Endodermal cell (in vitro differentiated cells): Measurements from ENCODE around the gene BAMBI. TPM values are rescaled to one million over a fixed set of nuclear protein-coding genes. Genes with fewer than 3 reads are reported as not detected.

Experiments
- DNase-seq: peaks from one replicate; pipeline ENCODE4 v3.0.0-alpha.2; 2017
- H3K27ac ChIP-seq: 2 replicates; pipeline ENCODE4 v1.5.1; 2013; ENCODE audit warnings: mild to moderate bottlenecking, low read depth, low read length, moderate library complexity
- H3K27me3 ChIP-seq: 2 replicates; pipeline ENCODE4 v1.6.1; 2013; ENCODE audit warnings: mild to moderate bottlenecking, low read length, moderate library complexity; ENCODE audit not compliant: insufficient read depth, control insufficient read depth, poor library complexity, severe bottlenecking
- H3K36me3 ChIP-seq: 2 replicates; pipeline ENCODE4 v1.7.0; 2013; ENCODE audit warnings: mild to moderate bottlenecking, low read length, moderate library complexity; ENCODE audit not compliant: control insufficient read depth, insufficient read depth
- H3K4me1 ChIP-seq: one replicate; pipeline ENCODE4 v1.7.0; 2013; ENCODE audit warnings: low read length; ENCODE audit not compliant: control insufficient read depth, insufficient read depth
- H3K4me3 ChIP-seq: 2 replicates; pipeline ENCODE4 v1.5.1; 2013; ENCODE audit warnings: mild to moderate bottlenecking, low read length, moderate library complexity
- H3K9ac ChIP-seq: 2 replicates; pipeline ENCODE4 v1.6.1; 2013; ENCODE audit warnings: mild to moderate bottlenecking, low read length, moderate library complexity; ENCODE audit not compliant: poor library complexity, severe bottlenecking; ENCODE audit errors: extremely low read depth
- H3K9me3 ChIP-seq: 2 replicates; pipeline ENCODE4 v1.6.1; 2013; ENCODE audit warnings: mild to moderate bottlenecking, low read length, moderate library complexity; ENCODE audit not compliant: control insufficient read depth
- H3K27ac Mint-ChIP-seq: 2 replicates; pipeline ENCODE4 v1.8.0; 2020; ENCODE audit warnings: mixed read lengths
- H3K27me3 Mint-ChIP-seq: 2 replicates; pipeline ENCODE4 v1.8.0; 2021; ENCODE audit warnings: mild to moderate bottlenecking, mixed read lengths; ENCODE audit not compliant: insufficient read depth
- H3K36me3 Mint-ChIP-seq: 2 replicates; pipeline ENCODE4 v1.8.0; 2020; ENCODE audit warnings: low read depth, mixed read lengths
- H3K4me1 Mint-ChIP-seq: 2 replicates; pipeline ENCODE4 v1.8.0; 2020; ENCODE audit warnings: mixed read lengths
- H3K4me3 Mint-ChIP-seq: 2 replicates; pipeline ENCODE4 v1.8.0; 2020; ENCODE audit warnings: mild to moderate bottlenecking, moderate library complexity, mixed read lengths
- H3K9me3 Mint-ChIP-seq: 2 replicates; pipeline ENCODE4 v1.8.0; 2020; ENCODE audit warnings: mild to moderate bottlenecking, mixed read lengths
- WGBS, 2 experiments: methylation state at CpG; one replicate each; pipeline versions ENCODE4 v1.1.5 to v1.1.7; 2013; ENCODE audit warnings: missing lambda C conversion rate in 2 of 2, mixed read lengths in 1 of 2; ENCODE audit not compliant: insufficient coverage in 1 of 2, insufficient read length in 1 of 2; 5-methylcytosine and 5-hydroxymethylcytosine counted together
- total RNA-seq, 2 donors: library from RNA; stranded (reverse); fragmentation: NEBNext Ultra II Directional in 1 of 2; extraction: Animal tissue kit (Norgen Biotek cat#: 25700) in 1 of 2; gene quantifications; 2 replicates in 1 of 2; 3 replicates in 1 of 2; pipeline ENCODE4 v1.2.1, GENCODE V29; 2021
- TF ChIP-seq, protein P1 (sequence below): fragments of 200-600 bp; sonication (generic); conservative IDR thresholded peaks from 2 replicates; pipeline ENCODE4 v1.5.0; 2021; ENCODE audit warnings: antibody characterized with exemption, mild to moderate bottlenecking

BAMBI gene
- total RNA-seq, 2 donors from 2014 or later, result 41.4 to 49.2 TPM

DNA sequence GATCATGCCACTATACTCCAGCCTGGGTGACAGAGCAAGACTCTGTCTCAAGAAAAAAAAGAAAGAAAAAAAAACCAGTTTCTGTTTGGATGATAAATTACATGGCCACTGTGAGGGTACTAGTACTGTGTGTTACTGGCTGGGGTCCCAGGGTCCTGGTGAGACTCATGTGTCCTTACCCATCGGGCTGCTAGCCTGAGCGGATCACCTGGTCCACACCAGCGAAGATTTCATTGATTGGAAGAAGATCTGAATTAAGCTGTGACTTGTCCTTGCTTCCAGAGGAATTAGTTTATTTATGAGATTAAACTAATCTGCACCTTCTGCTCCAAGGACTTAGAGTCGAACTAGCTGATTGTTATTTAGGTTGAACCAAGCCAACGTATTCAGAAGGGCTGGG is 40.0 kb upstream of the BAMBI start:
- Histone ChIP-seq H3K27me3 (no peaks in the 10 kb centered on the region), H3K4me1 (no peaks in the 10 kb centered on the region), H3K36me3 (no peaks in the 10 kb centered on the region), H3K9me3 (no peaks in the 10 kb centered on the region), H3K27ac (no peak overlapping the region), H3K4me3 (no peak overlapping the region), H3K9ac (no peak overlapping the region)
- Mint-ChIP-seq H3K27me3 (no peaks in the 10 kb centered on the region), H3K9me3 (no peaks in the 10 kb centered on the region), H3K36me3 (no peaks in the 10 kb centered on the region), H3K27ac (no peak overlapping the region), H3K4me1 (no peaks in the 10 kb centered on the region), H3K4me3 (no peak overlapping the region)
- DNase-seq, result no peak
- 93 to 100% methylated on average over 5 of the region's 5 CpGs for WGBS, 2 experiments
- TF ChIP-seq, protein P1, sequence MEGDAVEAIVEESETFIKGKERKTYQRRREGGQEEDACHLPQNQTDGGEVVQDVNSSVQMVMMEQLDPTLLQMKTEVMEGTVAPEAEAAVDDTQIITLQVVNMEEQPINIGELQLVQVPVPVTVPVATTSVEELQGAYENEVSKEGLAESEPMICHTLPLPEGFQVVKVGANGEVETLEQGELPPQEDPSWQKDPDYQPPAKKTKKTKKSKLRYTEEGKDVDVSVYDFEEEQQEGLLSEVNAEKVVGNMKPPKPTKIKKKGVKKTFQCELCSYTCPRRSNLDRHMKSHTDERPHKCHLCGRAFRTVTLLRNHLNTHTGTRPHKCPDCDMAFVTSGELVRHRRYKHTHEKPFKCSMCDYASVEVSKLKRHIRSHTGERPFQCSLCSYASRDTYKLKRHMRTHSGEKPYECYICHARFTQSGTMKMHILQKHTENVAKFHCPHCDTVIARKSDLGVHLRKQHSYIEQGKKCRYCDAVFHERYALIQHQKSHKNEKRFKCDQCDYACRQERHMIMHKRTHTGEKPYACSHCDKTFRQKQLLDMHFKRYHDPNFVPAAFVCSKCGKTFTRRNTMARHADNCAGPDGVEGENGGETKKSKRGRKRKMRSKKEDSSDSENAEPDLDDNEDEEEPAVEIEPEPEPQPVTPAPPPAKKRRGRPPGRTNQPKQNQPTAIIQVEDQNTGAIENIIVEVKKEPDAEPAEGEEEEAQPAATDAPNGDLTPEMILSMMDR, result no peak

DNA sequence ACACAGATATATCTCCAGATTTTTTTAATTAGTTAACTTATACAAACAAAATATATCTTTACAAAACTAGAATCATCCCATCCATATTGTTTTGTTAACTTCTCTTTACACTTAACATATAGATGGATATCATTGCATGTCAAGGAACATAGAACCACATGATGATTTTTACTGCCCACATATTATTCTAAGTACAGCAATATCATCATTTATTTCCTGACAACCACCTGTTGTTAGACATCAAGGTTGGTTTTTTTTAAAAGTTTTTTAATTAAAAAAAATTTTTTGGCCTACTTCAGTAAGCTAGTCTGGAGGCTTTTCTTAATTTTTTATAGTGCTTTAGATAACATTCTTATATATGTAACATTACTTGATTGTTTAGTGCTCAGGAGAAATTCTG is 38.9 kb upstream of the BAMBI start:
- H3K27me3 Mint-ChIP-seq, result no peaks in the 10 kb centered on the region
- H3K4me1 Mint-ChIP-seq, result no peaks in the 10 kb centered on the region
- H3K36me3 Mint-ChIP-seq, result no peaks in the 10 kb centered on the region
- H3K4me3 Mint-ChIP-seq, result no peak overlapping the region
- no peaks in the 10 kb centered on the region for H3K9me3 ChIP-seq
- H3K9ac ChIP-seq, result no peak overlapping the region
- no peaks in the 10 kb centered on the region for H3K4me1 ChIP-seq
- H3K9me3 Mint-ChIP-seq, result no peaks in the 10 kb centered on the region
- H3K4me3 ChIP-seq, result no peak overlapping the region
- TF ChIP-seq, protein P1, result no peak
- no peak overlapping the region for H3K27ac Mint-ChIP-seq
- H3K27ac ChIP-seq, result no peak overlapping the region
- no peak for DNase-seq
- H3K36me3 ChIP-seq, result no peaks in the 10 kb centered on the region
- H3K27me3 ChIP-seq, result no peaks in the 10 kb centered on the region

DNA sequence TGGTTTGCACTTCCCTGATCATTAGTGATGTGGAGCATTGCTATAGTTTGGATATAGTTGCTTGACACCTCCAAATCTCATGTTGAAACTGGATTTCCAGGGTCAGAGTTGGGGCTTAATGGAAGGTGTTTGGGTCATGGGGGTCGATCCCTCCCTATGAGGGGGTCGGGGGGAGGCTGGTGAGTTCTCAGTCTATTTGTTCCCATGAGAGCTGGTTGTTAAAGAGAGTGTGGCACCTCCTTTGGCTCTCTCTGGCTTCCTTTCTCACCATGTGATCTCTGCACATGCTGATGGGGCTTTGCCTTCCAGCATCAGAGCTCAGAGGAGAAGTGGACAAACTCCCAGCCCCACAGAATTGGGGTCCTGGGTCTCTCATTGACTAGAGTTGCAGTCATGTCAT is 36.8 kb upstream of the BAMBI start:
- WGBS, 2 experiments, result 65% methylated on average over 2 of the region's 2 CpGs; no CpG with 5 or more reads in 1 of the 2 experiments
- H3K9ac ChIP-seq, result no peak overlapping the region
- H3K36me3 ChIP-seq, result no peaks in the 10 kb centered on the region
- H3K9me3 ChIP-seq, result no peaks in the 10 kb centered on the region
- H3K27ac ChIP-seq, result no peak overlapping the region
- Mint-ChIP-seq H3K4me1 (no peaks in the 10 kb centered on the region), H3K27me3 (no peaks in the 10 kb centered on the region), H3K36me3 (no peaks in the 10 kb centered on the region), H3K27ac (no peak overlapping the region), H3K9me3 (no peaks in the 10 kb centered on the region), H3K4me3 (no peak overlapping the region)
- DNase-seq, result no peak
- H3K27me3 ChIP-seq, result no peaks in the 10 kb centered on the region
- H3K4me1 ChIP-seq, result no peaks in the 10 kb centered on the region
- no peak overlapping the region for H3K4me3 ChIP-seq
- TF ChIP-seq, protein P1, result no peak
